ENCODE results near the gene CGN.

Gene CGN

DNA sequence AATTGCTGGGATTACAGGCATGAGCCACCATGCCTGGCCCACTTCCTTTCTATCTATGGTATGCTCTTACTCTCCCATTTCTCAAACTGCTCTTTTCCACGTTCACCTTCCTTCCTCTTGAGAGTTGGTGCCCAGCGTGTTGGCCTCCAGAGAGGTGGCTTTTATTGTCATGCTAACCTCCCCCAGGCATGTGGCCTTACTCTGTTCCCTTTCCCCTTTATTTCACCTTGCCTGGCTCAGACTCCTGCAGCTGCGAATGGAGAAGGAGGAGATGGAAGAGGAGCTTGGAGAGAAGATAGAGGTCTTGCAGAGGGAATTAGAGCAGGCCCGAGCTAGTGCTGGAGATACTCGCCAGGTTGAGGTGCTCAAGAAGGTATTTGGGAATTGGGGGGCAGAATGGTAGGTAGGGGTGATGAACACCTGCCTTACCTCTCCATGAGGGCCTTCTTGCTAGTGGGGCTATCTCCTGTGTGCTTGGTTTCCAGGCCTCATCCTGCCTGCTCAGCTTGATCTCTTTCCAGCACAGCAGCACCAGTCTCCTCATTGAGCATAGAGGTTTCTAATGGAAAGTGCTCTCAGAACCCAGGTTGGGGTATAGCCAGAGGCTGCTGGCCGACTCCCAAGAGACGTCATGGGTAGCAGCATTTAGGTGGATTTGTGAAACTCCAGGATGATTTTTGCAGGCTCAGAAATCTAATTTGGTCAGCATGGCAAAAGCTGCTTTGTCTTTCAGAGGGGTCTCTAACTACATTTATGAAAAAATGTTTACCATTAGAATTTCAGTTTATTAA lies 15.7 kb downstream of the CGN start:
- no peak for DNase-seq

DNA sequence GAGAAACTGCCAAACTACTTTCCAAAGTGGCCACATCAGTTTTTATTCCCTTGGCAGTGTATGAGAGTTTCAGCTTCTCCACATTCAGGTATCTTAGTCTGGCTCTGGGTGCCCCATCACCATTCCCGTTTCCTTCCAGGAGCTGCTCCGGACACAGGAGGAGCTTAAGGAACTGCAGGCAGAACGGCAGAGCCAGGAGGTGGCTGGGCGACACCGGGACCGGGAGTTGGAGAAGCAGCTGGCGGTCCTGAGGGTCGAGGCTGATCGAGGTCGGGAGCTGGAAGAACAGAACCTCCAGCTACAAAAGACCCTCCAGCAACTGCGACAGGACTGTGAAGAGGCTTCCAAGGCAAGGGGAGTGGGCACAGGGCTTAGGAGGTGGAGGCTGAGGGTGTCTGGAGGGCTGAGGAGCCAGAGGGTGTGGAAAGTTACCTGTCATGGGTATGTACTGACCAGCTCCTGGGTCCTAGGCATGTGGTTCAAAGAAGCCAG lies 18.1 kb downstream of the CGN start:
- no peak for DNase-seq

DNA sequence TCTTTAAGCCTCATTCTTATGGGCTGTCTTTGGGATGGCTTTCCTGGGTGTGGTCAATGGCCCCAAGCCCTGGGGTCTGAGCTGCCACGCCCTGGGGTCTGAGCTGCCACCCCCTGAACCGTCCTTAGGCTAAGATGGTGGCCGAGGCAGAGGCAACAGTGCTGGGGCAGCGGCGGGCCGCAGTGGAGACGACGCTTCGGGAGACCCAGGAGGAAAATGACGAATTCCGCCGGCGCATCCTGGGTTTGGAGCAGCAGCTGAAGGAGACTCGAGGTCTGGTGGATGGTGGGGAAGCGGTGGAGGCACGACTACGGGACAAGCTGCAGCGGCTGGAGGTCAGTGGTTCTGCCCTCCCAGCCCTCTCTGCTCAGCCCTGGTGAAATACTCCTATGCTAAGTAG lies 18.6 kb downstream of the CGN start:
- DNase-seq, result no peak

DNA sequence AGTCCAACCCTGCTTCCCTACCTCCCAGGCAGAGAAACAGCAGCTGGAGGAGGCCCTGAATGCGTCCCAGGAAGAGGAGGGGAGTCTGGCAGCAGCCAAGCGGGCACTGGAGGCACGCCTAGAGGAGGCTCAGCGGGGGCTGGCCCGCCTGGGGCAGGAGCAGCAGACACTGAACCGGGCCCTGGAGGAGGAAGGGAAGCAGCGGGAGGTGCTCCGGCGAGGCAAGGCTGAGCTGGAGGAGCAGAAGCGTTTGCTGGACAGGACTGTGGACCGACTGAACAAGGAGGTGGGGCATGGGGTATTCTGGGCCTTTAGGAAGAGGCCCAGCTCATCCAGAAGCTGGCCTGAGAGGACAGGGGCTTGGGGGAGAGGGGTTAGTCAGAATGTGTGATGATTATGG lies 19.3 kb downstream of the CGN start:
- no peak for DNase-seq

DNA sequence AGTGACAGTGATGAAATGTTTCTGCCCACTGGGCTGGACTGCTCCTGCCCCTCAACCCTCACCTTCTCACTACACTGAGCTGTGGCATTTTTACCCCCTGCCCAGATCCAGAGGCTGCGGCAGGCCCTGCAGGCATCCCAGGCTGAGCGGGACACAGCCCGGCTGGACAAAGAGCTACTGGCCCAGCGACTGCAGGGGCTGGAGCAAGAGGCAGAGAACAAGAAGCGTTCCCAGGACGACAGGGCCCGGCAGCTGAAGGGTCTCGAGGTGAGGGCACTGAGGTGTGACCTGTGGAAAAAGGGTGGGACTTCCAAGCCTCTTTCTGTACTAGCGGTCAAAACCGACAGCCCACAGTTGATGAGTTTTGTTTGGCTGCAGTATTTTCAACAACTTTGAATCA lies 22.7 kb downstream of the CGN start:
- DNase-seq, result no peak

DNA sequence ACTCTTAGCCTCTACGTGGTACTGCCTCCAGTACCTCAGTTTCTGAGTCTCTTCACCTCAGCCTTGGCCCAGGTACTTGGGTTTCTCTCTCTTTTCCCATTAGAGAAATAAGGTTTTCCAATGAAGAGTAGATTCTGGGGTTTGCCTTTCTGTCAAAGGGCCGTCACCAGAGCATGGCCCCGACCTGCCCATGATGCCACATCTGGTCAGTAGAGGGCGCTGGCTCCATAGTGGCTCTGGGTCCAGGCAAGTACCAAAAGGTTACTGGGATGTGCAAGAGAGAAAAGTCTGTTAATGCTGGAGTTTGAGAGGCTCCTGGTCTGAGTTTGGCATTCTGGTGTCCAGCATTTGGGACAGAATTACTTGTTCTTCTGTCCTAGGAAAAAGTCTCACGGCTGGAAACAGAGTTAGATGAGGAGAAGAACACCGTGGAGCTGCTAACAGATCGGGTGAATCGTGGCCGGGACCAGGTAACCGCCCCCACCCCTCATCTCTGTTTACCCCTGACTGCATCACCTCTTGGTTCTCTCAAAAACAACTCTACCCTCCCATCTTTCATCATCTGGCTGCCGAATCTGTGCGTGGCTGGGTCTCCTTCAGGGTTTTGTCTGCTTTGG lies 23.6 kb downstream of the CGN start:
- DNase-seq, result peak; percentile 69

DNA sequence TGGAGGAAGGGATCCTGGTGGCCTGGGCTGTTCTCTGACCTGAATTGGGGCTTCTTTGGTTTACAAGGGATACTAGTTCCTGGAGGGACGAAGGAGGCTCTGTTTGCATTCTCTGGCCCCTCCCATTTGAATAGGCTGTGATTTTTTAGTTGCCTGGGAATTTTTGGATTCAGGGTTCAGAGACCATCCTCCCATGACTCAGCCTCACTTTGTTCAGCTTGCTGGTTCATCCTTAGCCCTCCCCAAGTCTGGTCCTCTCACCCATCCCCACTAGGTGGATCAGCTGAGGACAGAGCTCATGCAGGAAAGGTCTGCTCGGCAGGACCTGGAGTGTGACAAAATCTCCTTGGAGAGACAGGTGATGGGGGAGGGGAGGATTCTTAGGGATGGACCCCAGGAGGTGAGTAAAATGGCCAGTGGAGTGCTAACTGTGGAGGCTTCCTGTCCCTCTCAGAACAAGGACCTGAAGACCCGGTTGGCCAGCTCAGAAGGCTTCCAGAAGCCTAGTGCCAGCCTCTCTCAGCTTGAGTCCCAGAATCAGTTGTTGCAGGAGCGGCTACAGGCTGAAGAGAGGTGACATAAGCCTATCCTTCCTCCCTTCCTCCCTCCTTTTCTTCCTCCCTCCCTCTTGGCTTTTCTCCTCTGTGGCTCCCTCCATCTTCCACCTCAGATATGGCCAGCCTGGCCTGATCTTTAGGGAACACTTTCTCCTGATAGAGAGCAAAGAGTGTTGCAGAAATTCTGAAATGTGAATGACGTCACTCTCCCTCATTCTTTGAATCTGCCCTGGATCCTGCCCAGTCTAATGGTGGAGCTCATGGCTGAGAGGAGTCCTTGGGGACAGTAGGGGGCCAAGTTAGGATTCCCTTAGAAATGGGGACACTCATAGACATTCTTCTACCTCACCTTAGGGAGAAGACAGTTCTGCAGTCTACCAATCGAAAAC lies 24.4 kb downstream of the CGN start:
- DNase-seq, result peak; percentile 49

DNA sequence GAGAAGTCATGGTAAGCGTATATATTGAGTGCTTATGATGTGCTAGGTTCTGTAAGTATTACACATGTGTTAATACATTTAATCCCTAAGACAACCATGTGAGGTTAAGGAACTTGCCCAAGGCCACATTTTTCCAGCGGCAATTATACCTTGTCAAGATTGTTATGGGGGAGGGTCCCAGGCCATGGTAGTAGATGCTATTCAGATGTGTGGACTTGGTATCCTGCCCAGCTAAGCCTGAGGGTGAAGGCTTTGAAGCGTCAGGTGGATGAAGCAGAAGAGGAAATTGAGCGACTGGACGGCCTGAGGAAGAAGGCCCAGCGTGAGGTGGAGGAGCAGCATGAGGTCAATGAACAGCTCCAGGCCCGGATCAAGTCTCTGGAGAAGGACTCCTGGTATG lies 25.3 kb downstream of the CGN start:
- no peak for DNase-seq

DNA sequence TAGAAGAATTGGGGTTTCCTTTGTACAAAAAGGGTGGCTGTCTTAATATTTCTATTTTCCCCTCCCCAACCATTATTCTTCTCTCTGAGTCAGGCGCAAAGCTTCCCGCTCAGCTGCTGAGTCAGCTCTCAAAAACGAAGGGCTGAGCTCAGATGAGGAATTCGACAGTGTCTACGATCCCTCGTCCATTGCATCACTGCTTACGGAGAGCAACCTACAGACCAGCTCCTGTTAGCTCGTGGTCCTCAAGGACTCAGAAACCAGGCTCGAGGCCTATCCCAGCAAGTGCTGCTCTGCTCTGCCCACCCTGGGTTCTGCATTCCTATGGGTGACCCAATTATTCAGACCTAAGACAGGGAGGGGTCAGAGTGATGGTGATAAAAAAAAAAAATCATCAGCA lies 25.9 kb downstream of the CGN start:
- peak; percentile 97 for DNase-seq

DNA sequence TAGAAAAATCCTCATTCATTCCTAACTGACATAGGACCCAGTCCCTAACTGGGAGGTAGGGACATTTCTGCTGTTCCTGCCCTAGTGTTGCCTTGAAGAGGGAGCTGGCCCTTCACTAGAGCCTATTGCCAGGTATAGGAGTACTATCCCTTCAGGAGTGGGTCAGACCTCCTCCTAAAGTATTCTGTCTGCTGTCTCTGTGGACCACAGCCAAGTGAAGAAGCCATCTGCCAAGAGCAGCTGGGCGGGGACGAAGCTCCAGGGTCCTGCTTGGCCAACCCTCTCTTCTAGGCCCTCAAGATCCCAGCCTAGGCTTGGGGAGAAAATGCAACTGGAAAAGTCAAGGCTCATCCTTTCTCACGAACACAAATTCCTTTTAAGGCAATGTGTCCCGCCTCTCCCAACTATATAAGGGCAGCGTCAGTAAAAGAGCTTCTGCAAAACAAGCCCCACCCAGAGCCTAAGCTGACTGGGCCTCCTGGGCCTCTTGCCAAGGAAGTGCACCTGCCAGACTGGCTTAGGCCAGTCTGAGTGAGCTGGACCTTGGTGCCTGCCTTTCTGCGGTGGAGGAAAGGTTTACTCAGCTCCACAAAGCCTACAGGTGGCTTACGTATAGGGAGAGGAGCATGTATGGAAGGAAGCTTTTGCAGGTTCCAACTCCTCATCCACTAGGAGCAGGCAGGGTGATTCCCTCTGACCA lies 28.3 kb downstream of the CGN start:
- peak; percentile 97 for DNase-seq

DNA sequence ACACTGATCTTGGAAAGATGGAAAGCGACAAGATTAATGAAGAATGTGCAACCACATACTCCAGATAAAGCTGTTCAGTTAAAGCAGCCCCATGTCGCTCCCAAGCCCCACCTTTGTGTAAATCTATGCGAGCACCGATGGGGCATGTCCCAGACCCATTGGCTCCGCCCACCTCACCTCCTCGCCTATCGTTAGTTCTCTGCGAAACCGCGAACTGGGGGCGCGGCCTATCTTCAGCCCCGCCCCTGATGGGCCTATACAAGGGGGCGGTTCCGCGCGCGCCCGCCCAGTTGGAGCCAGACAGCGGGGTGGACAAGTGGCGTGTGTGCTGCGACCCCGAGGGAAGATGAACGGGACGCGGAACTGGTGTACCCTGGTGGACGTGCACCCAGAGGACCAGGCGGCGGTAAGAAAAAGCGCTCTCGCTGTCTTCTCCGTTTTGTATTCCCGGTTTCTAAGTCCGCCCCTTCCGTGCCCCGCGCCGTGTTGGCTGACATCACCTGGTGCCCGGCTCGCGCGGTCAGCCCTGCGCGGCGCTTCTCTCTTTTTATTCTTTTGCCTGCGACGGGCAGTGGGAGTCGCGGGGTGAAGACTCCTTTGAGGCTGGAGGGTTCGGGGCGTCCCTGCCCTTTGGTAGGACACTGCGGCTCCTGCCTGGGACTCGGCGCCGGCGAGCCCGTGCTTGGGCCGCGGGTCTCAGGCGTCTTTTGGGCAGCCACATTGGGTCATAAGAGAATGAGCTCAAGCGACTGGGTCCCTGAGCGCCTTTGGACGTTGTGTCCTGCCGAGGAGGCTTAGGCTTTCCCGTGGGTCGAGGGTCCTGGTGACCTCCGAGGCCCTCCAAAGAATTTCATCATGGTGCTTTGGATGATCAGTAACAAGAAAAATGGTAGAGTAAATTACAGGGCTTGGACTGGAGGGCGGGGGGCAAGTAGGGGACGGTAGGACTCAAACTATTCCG lies 29.1 kb downstream of the CGN start, which contains the start of gene TUFT1:
Gene TUFT1 (plus strand): TSS at position 289 of the 961 bp plus-strand sequence. CDS start 58 bp downstream, at position 347.
- DNase-seq, result peak; percentile 75

DNA sequence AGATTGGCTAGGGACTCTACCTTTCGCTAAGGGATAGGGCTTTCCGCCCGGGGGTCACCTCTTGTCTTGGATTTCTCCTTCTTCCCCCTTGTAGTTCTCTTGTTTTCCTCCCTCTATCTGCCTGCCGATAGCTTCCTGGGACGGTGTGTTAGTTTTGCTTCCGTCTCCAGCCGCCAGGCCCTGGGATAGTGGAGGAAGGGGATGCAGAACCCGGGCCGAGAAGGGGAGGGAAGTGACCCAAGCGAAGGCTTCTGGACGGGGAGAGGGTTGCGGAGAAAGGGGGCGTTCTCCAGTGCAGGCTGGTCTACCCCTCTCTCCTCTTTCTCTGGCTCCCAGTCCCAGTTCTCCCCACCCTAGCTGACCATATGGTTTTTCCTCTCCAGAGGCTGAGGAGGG lies 29.8 kb downstream of the CGN start:
- no peak for DNase-seq

DNA sequence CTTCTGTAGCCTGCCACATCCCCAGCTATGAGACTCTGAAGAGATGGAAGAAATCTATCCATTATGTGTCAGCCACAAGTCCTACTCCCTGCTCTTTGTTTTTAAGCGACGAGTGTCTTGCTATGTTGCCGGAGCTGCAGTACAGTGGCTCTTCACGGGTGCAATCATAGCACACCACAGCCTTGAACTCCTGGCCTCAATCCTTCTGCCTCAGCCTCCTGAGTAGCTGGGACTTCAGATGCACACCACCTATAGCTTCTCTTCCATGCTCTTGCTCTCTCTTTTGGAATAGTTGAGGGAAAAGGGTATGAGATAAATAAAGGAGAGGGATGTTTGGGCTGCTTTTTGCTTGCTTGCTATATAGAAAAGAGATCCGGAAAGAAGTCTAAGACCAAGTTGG lies 30.6 kb downstream of the CGN start:
- DNase-seq, result no peak

DNA sequence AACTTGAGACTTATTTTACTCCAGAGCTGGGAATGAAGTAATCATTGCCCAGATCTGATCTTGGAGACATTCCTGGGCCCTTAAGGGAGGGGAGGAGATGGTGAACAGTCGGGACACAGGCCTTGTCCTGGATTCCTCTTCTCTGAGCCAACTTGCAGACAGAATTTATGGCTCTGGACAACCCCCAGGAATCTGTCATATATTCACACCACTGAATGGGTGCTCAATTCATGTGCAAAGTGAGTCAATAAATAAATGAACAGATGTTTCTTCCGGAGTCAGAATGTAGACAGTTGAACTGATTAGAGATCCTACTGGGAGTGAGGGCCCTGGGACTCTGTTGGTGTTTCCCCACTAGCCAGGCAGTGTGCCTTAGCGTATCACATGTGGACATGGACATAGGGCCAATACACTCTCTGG lies 31.5 kb downstream of the CGN start:
- DNase-seq, result peak; percentile 91

DNA sequence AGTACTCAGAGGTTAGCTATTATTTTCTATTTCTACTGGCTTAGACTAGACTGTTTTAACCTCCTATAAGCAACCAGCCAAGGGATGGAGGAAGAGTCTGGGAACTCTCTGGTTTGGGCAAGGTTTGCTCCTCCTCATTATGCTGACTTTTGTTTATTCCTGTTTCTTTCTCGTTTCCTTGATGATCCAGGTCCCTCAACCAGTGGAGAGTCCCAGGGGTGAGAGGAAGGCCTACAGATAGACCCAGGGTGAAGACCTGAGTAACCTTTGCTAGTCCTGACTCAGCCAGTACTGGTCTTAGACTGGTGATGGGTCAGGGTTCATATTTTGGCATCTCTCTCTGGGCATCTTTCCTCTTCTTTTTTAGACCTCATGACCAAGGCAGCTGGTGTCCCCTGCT lies 34.4 kb downstream of the CGN start:
- DNase-seq, result no peak

DNA sequence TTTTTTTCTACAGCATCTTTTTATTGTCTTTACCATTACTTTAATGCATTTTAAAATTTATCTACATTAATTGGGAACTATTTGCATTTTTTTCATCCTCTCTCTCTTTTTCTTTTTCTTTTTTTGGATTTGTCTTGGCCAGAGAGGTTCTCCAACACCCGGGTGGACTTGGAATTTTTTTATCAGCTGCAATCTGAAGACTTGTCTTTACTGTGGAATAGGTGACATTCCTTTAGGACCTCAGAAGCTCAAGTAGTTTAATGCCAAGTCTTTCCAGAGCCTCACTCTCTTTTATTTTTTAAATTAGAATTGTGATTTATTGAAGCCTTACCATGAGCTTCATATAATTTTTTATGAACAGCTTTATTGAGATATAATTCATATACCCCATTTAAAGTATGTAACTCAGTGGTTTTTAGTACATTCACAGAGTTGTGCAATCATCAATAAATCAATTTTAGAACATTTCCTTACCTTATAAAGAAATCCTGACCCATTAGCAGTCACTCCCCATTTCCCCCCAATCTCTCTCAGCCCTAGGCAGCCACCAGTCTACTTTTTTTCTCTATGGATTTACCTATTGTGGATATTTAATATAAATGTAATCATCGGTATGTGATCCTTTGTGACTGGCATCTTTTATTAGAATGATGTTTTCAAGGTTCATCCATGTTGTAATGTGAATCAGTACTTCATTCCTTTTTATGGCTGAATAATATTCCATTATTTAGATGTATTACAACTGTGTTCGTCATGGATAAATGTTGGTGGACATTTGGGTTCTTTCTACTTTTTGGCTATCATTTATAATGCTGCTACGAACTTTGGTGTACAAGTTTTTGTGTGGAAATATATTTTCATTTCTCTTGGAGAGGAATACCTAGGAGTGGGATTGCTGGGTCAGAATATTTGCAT lies 35.1 kb downstream of the CGN start:
- DNase-seq, result peak; percentile 11

DNA sequence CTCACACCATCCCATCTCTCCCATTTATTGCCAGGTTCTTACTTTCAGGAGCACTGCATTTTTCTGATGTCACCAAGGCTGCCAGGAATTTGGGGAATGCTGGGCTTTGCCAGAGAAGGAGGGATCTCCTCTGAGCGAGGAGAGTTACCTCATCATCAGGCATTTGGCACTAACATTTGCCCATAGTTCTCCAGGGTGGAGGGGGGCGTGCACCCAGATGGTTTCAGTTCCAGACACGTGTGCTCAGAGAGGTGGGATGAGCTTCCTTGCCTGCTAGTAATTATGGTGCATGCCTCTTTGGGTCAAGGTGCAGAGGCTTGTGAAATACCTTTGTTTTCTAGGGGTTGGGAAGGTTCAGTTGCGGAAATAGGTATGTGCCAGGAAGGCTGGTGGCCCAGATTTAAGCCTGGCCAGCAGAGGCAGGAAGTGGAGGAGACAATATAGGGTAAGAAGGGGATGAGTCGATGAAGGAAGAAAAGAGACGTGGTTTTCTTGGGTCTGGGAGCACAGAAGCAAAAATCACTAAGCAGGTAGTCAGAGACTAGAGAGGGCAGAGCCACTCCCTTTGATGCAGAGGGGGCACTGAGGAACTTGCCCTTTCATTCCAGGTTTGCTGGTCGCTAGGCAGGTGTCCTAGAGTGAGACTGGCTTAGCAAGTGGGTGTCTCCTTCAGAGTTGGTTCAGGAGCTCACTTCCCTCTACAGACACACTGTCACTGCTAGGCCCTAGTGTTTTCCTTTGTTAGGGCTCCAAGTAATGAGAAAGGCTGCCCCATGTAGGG lies 36.1 kb downstream of the CGN start:
- DNase-seq, result peak; percentile 87

DNA sequence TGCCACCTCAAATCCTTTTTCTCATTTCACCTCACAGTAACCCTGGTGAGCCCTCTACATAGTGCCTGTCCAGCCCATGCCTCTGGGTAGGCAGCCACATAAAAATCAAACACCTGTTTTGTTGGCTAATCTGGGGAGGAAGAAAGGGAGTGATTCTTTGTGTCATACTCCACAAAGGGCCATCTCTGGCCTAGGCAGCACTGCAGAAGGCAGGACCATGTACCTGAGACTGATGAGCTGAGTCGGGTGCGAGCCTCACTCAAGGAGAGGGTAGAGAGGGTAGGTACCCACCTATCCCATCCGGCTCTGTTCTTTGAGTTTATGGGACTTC lies 36.7 kb downstream of the CGN start:
- DNase-seq, result no peak

DNA sequence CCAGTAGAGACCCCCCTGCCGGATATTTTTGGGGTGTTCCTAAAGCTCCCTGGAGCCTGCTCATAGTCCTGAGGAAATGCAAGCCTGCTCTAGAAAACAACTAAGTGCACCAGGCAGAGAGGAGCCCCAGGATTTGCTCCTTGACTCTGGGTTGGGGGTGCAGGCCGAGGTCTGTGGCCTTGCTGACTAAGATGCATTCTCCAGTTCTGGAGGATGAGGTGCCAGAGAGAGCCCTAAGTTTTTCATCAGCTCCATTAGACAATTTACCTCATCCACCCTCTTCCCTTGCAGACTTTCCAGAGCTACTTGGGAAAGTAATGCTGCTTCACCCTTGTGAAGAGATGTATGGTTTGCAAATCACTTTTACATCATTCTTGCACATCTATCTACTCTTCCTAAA lies 38.0 kb downstream of the CGN start:
- peak; percentile 29 for DNase-seq

DNA sequence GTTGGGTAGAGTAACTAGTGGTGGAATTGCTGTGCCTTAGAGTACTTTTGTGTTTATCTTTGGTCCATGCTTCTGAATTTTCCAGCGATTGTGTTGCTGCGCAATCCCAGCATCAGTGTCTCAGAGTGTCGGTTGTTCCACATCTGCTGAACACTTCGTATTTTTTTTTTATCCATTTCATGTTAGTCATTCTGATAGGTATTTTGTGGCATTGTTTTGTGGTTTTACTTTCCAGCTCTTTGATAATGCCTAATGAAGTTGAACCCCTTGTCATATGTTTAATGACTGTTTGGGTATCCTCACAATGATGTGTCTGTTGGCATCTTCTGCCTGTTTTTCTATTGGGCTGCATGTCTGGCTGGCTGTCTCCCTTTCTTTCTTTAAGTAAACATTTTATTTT lies 42.5 kb downstream of the CGN start:
- DNase-seq, result peak; percentile 74
